HG03575 (cell line): Measurements from ENCODE around the gene FEM1B.

Experiments
- ATAC-seq: cut with Tn5 transposase; IDR thresholded peaks from one replicate; pipeline ENCODE4 v1.9.1; 2021; ENCODE audit not compliant: unreplicated experiment, insufficient number of reproducible peaks, low FRiP score; ENCODE audit errors: extremely low read depth

FEM1B gene

DNA sequence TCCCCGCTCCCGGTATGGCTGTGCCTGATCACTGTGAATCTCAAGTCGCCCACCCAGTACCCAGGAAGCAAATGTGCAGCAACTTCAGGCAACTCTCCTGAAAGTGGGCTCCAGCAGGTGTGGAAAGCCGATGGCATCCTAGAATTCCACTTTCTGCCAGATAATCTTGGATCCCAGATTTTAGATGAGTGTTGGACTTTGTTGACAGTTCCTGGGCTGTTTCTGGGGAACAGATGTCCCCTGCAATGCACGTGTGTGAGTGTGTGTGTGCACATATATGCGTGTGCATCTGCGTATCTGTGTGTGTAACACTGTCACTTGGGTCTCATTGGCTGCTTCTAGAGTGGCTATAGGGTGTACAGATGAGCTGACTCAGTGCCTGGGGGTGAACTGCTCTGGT lies 59.0 kb downstream of the FEM1B start:
- no peak for ATAC-seq

DNA sequence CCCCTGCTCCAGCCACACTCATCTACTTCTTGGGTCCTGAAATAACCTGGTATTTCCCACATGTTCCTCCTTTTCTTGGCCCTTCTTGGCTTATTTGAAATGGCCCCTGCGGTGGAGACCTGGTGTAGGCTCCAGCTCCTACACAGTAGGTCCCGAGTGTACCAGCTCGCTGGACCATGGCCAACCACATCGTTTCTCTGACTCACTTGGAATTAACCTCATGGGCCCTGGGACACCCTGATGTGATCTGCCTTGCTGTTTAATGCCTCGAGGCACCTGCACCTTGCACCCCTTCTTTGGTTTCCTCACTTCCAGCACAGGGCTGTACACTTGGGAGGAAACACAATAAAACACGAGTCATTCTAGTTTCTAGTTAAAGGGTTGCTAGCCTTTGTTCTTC lies 60.3 kb downstream of the FEM1B start:
- ATAC-seq = no peak

GRCh38 chr15:68339481-68339880 lies 61.9 kb downstream of the FEM1B start:
- no peak for ATAC-seq

GRCh38 chr15:68340726-68341671 lies 63.5 kb downstream of the FEM1B start:
- no peak for ATAC-seq

- ATAC-seq = no peak
Observed at GRCh38 chr15:68341760-68342725, 64.5 kb downstream of the FEM1B start.

DNA sequence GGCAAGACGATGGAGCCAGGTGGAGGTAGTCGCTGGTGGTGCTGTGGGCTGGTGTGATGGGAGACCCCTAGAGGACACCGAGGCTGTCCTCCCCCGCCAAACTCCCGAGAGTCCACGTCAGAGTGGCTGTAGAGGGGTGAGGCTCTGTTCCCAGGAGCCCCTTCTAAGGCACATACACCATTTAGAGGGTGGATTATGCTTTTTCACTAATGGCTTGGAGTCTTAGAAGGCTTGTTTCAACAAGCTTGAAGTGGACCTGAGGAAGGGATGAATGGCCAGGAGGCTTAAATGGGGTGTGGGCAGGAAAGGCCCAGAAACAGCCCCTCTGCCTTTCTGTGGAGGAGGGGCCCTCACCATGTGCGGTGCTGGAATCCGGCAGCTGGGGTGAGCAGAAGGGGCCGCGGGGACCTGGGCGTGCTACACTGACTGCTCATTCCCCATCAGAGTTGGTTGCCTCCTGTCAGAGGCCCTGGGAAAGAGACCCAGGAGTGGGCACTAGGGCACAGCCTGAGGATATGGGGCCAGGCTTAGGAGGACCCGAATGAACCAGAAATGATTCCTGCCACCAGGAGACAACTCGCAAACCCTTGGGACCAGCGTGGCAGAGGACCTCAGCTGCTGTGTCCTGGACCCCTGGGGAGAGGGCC lies 66.2 kb downstream of the FEM1B start:
- ATAC-seq = no peak

DNA sequence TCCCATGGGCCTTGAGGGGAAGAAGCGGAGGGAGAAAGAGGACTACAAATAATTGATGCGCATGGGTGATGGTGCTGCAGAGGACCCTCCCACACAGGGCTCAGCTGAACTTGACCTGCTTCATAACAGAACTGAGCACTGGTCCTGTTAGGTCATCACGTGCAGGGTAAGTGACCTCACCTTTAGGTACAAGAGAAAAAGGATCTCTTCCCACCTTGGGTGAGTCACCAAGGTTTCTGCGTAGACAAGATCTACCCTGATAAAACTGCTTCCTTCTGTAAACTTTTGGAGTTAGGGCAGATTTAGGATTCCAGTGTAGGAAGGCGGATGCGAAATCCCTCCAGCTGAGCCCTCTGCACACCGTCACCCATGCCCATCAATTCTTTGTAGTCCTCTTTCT lies 67.1 kb downstream of the FEM1B start:
- no peak for ATAC-seq
